HG03439 (cell line): ENCODE results near the gene SELPLG.
"Not testable (repeated sequence)": the region's sequence is repeated elsewhere in the genome, so short reads cannot be mapped to it uniquely, and the experiment has no call there.

ENCODE experiments used
- ATAC-seq: cut with Tn5 transposase; IDR thresholded peaks from one replicate; pipeline ENCODE4 v1.9.1; 2021; ENCODE audit warnings: mild to moderate bottlenecking, moderate library complexity; ENCODE audit not compliant: unreplicated experiment

SELPLG gene

DNA sequence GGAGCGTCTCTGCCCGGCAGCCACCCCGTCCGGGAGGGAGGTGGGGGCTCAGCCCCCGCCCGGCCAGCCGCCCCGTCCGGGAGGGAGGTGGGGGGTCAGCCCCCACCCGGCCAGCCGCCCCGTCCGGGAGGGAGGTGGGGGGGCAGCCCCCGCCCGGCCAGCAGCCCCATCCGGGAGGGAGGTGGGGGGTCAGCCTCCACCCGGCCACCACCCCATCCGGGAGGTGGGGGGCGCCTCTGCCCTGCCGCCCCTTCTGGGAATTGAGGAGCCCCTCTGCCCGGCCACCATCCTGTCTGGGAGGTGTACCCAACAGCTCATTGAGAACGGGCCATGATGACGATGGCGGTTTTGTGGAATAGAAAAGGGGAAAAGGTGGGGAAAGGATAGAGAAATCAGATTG lies 22.6 kb upstream of the SELPLG start:
- ATAC-seq, result not testable (repeated sequence)

- ATAC-seq, result not testable (repeated sequence)
Observed at GRCh38 chr12:108655812-108656175, 22.1 kb upstream of the SELPLG start.

DNA sequence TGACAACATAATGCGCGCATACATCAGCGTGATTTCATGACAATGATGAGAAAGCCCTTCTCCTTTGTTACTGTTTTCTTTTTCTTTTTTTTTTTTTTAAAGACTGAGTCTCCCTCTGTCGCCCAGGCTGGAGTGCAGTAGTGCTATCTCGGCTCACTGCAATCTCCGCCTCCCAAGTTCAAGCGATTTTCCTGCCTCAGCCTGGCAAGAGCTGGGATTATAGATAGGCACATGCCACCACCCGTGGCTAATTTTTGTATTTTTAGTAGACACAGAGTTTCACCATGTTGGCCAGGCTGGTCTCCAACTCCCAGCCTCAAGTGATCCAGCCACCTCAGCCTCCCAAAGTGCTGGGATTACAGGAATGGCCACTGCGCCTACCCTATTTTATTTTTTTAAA lies 20.9 kb upstream of the SELPLG start:
- not testable (repeated sequence) for ATAC-seq

DNA sequence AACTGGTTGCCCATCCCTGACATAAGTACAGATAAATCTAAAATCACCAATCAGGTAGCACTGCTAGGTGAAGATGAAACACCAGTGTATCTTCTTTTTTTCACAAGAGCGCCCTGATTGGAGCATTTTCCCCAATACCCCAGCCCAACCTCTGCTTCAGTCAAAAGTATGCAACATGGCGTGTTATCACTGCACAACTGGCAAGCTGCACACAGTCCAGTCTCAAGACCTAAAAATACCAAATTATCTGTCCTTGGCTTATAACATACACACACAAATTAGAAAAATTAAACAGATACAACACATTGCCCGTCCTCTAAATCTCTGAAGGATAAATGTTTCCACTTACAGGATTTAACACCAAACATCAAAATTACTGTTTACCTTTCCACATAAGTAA lies 20.2 kb upstream of the SELPLG start:
- ATAC-seq, result no peak

DNA sequence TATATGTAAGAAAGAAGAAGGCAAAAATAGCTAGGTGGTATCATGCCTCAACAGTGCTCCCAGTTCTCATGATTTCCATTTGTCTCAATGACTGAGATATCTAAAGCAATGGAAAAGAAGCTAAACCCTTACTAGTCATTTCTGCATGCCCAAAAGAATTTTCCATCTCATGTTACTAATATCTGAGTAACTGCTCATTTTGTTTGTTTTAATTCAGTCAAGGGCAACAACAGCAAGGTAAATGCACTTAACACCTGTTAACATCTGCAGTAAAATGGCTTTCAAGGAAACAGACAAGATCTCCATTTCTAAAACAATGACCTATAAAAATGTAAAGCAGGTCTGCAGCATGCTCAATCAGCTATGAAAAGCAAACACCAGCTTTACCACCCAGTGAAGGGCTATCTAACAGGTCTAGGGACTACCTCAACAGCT lies 19.4 kb upstream of the SELPLG start:
- ATAC-seq, result no peak

GRCh38 chr12:108650083-108650482 lies 16.4 kb upstream of the SELPLG start:
- no peak for ATAC-seq

DNA sequence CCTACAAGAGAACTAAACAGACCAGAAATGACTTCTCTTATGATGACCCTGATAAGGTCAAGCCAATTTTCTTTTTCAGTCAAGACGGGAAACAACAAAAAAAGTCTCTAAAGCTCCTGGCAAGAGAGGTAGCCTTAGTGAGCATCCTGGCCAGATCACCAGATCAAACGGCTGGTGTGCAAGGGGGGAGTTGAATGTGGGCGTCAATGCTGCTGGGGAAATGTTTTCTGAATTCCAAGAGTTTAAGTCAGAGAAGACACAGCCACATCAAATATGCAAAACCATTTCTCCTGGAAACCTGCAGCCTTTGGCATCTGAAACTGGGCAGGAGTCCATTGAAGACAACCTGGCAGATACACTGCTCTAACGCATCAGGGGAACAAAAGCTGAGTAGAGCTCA lies 16.0 kb upstream of the SELPLG start:
- ATAC-seq, result no peak

GRCh38 chr12:108649126-108649525 lies 15.4 kb upstream of the SELPLG start:
- no peak for ATAC-seq

DNA sequence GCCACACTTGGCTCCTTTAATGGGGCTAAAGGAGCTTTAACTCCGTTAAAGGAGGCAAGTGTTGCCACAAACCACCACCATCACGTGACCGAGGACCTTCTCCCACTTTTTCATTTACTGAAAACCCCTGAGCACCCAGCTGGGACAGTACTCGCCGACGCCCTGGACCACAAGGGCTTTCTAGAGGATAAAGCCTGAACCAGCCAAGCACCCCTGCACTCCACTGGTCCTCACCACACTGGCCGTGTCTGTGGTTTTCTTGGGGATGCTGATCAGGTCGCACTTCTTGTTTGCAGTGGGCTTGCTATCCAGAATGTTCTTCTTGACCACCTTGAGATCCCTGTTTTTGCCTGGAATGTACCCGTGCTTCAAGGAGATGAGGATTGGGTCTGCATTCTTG lies 14.7 kb upstream of the SELPLG start:
- no peak for ATAC-seq

- ATAC-seq, result no peak
Observed at GRCh38 chr12:108647585-108648287, 14.0 kb upstream of the SELPLG start.

GRCh38 chr12:108646600-108647579 lies 13.2 kb upstream of the SELPLG start:
- no peak for ATAC-seq

GRCh38 chr12:108645686-108646599 lies 12.2 kb upstream of the SELPLG start:
- ATAC-seq, result no peak

GRCh38 chr12:108644811-108645120 lies 11.1 kb upstream of the SELPLG start:
- ATAC-seq, result no peak

DNA sequence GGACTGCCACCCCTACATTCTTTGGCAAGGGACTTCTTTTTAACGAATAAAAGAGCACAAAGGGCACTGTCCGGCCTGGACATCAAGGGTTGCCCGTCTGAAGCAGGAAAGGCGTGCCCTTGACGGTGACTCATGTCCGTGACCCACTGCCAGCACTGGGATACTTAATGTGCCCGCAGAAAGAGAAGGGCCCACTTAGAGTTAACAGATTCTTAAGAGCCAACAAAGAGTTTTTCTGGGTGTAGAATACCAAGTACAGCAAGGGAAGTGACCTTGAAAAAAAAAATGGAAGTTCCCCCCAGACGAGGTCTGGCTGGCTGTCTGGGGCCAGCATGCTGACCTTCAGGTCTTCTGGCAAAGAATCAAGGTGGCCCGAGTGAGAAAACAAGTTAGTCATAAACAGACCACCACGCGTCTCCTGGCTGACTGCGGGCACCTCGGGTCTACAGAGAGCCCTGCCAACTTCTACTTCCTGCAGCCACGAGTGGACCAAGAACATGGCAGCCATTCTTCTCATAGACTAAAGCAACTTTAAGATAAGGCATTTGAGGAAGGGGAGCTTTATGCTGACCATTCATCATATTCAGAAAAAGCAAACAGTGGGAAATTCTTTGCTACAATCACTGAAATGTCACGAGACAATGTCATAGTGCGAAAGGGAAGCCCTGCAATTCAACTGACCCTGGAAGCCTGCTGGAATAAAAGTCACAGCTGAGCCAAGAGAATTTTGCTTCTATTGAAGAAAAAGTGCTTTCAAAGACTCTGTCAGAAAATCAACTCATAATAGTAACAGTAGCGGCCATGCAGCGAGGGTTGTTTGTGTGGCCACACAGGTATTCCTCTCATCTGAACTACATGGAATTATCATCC lies 10.5 kb upstream of the SELPLG start:
- no peak for ATAC-seq

DNA sequence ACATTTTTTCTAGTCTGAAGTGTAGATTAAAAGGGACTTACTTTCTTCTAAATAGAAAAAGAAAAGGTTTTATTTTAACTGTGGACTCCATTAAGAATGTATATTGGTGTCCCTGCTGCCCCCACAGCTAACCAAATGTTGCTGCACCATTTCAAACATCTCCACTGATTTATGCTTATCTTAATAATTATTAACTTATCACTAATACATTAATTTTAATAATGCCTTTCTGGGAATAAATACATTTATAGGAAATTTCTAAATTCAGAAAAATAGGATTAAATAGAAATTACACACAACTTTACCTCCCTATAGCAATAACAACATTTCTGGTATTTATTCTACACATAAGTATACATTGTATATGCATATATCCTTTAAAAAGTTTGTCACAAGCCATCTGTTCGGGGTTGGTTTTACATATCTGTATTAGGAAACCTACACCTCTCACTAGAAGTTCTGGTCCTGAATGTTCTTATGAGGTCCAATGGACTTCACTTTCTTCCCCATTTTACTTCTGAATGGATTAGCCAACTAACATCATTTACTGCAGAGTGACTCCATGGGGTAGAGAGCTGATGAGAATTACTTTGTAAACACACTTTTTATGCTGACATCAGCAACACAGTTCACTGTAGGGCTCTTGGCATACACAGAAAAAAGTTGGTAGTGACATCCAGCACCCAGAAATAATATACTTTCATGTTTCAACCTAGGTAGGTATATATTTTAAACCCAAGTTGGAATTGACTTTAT lies 9.4 kb upstream of the SELPLG start:
- ATAC-seq, result no peak

- no peak for ATAC-seq
Observed at GRCh38 chr12:108642269-108642870, 8.7 kb upstream of the SELPLG start.

- no peak for ATAC-seq
Observed at GRCh38 chr12:108641446-108642268, 8.0 kb upstream of the SELPLG start.

GRCh38 chr12:108640802-108641445 lies 7.2 kb upstream of the SELPLG start:
- no peak for ATAC-seq
